Spleen (tissue), 7 donors: ENCODE data around the gene RBM15B.

ENCODE experiments used
- CTCF ChIP-seq, 11 experiments: fragments of 200-600 bp in 7 of 11; fragments of 450-650 bp in 4 of 11; sonication (generic) in 4 of 11; IDR thresholded peaks in 8 of 11; conservative IDR thresholded peaks in 3 of 11; 1 replicate in 7 of 11; 2 replicates in 4 of 11; pipeline versions ENCODE4 v1.4.0 to v1.8.0; 2016 to 2021; ENCODE audit warnings: antibody characterized with exemption in 11 of 11, inconsistent platforms in 4 of 11, mild to moderate bottlenecking in 1 of 11
- POLR2A ChIP-seq, 3 donors: fragments of 450-650 bp; IDR thresholded peaks; one replicate each; pipeline ENCODE4 v1.5.1; 2017; ENCODE audit warnings: antibody characterized with exemption in 3 of 3, mild to moderate bottlenecking in 1 of 3
- POLR2AphosphoS5 ChIP-seq, 3 donors: sonication (generic); formaldehyde crosslinking; IDR thresholded peaks; one replicate each; pipeline ENCODE4 v1.5.1; 2017; ENCODE audit warnings: antibody characterized with exemption in 3 of 3
- donor health status: DM: no; HTN: no; CAD: no; lungs with moderate emphysema.
- donor health status: DM: no; HTN: no; CAD: no.
- donor health status: DM: no; HTN: no; CAD: no.

- TF ChIP-seq CTCF (IDR thresholded peaks at IDR 0.05 in 8 of 11, conservative IDR thresholded peaks at IDR 0.05 in 3 of 11) (no peak), POLR2A (IDR thresholded peaks at IDR 0.05) (no peak), POLR2AphosphoS5 (IDR thresholded peaks at IDR 0.05) (no peak)
Measured at GRCh38 chr3:51374456-51374855, 16.6 kb upstream of the RBM15B start.
